ENCODE data around the gene PRPF38B. TPM values are rescaled to one million over a fixed set of nuclear protein-coding genes. Genes with fewer than 3 reads are reported as not detected.

The PRPF38B gene
- total RNA-seq, 2 donors from 2014 or later: 31.7 to 32.4 TPM

DNA sequence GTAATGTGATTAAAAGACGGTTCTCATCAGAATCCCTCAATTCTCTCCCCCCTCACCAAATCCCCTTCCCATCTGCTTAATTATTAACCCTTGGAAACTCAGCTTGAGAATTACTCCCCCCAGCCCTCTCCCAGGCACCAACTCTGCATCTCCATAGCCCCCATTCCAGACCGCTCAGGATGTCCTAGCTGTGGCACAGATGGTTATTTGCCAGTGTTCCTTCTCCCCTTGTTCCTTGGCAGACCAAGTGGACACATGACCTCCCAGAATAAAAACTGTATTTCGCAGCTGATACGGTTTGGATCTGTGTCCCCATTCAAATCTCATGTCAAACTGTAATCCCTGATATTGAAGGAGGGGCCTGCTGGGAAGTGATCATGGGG, 45.9 kb upstream of the PRPF38B start:
- Histone ChIP-seq H3K9ac (ENCODE audit: low read depth in 2 of 2, low read length in 2 of 2) (peak overlapping the region in 1 of 2 donors; percentile 74), H3K36me3 (no peaks in the 10 kb centered on the region), H3K27me3 (no peaks in the 10 kb centered on the region), H3K27ac (peak overlapping the region; percentile 90), H3K9me3 (no peaks in the 10 kb centered on the region), H3K4me1 (no peaks in the 10 kb centered on the region), H3K4me3 (no peak overlapping the region)
- DNase-seq: no peak
- intact Hi-C loops (cut with DNase I): no loop called here
- TF ChIP-seq, protein P1, sequence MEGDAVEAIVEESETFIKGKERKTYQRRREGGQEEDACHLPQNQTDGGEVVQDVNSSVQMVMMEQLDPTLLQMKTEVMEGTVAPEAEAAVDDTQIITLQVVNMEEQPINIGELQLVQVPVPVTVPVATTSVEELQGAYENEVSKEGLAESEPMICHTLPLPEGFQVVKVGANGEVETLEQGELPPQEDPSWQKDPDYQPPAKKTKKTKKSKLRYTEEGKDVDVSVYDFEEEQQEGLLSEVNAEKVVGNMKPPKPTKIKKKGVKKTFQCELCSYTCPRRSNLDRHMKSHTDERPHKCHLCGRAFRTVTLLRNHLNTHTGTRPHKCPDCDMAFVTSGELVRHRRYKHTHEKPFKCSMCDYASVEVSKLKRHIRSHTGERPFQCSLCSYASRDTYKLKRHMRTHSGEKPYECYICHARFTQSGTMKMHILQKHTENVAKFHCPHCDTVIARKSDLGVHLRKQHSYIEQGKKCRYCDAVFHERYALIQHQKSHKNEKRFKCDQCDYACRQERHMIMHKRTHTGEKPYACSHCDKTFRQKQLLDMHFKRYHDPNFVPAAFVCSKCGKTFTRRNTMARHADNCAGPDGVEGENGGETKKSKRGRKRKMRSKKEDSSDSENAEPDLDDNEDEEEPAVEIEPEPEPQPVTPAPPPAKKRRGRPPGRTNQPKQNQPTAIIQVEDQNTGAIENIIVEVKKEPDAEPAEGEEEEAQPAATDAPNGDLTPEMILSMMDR (IDR thresholded peaks at IDR 0.05): no peak

DNA sequence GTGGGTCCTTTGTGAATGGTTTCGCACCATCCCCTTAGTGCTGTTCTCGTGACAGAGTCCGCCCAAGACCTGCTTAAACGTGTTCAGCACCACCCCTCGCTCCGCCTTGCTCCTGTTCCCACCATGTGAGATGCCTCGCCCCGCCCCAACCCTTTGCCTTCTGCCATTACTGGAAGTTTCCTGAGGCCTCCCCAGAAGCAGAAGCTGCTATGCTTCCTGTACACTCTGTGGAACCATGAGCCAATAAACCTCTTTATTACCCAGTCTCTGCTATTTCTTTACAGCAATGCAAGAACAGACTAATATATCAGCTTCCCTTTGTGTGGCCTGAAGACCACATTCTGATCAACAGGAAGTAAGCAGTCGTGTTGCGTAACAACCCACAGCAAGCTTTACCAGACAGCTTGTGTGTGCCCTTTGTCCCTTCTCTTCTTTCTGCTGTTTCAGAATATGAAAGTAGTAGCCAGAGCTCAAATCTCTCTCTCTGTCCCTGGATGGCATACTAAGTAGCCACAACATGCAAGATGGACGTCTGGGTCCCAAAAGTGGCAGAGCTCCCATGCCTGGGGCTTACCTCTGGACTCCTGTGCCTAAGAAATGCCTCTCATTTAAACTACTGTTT, 45.4 kb upstream of the PRPF38B start:
- Histone ChIP-seq H3K27me3 (no peaks in the 10 kb centered on the region), H3K4me3 (no peak overlapping the region), H3K4me1 (no peaks in the 10 kb centered on the region), H3K9me3 (no peaks in the 10 kb centered on the region), H3K27ac (peak overlapping the region; percentile 90), H3K9ac (ENCODE audit: low read depth in 2 of 2, low read length in 2 of 2) (peak overlapping the region in 1 of 2 donors; percentile 74), H3K36me3 (no peaks in the 10 kb centered on the region)
- DNase-seq: peak; percentile 94
- TF ChIP-seq, protein P1 (IDR thresholded peaks at IDR 0.05): no peak
- intact Hi-C loops (cut with DNase I): no loop called here

DNA sequence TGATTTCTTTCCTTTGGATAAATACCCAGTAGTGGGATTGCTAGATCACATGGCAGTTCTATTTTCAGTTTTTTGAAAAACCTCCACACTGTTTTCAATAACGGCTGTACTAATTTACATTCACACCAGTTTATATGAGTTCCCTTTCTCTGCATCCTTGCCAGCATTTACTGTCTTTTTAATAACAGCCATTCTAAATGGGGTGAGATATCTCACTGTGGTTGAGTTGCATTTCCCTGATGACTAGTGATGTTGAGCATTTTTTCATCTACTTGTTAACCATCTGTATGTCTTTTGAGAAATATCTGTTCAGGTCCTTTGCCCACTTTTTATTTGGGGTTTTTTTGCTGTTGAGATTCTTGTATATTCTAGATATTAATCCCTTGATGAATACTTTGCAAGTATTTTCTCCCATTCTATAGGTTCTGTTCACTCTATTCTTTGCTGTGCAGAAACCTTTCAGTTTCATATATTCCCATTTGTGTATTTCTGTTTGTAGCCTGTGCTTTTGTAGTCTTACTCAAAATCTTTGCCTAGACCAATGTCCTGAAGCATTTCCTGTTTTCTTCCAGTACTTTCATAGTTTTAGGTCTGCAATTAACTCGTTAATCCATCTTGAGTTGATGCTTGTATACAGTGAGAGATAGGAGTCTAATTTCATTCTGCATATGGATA, 38.5 kb upstream of the PRPF38B start:
- DNase-seq: no peak
- intact Hi-C loops (cut with DNase I): no loop called here

GRCh38 chr1:108657356-108658080, 34.6 kb upstream of the PRPF38B start:
- no peak for DNase-seq
- H3K9me3 ChIP-seq: no peaks in the 10 kb centered on the region
- no peaks in the 10 kb centered on the region for H3K36me3 ChIP-seq
- no peak overlapping the region for H3K9ac ChIP-seq (ENCODE audit: low read depth in 2 of 2, low read length in 2 of 2)
- no peak overlapping the region for H3K27ac ChIP-seq
- no peak overlapping the region for H3K4me3 ChIP-seq
- H3K27me3 ChIP-seq: no peaks in the 10 kb centered on the region
- TF ChIP-seq, protein P1 (IDR thresholded peaks at IDR 0.05): no peak
- H3K4me1 ChIP-seq: no peaks in the 10 kb centered on the region
- intact Hi-C loops (cut with DNase I): no loop called here

More for the DNA sequence above, 38.5 kb upstream of the PRPF38B start:
- no peak overlapping the region for H3K27ac ChIP-seq
- H3K4me1 ChIP-seq: no peaks in the 10 kb centered on the region
- H3K4me3 ChIP-seq: no peak overlapping the region
- no peaks in the 10 kb centered on the region for H3K36me3 ChIP-seq
- no peak overlapping the region for H3K9ac ChIP-seq (ENCODE audit: low read depth in 2 of 2, low read length in 2 of 2)
- TF ChIP-seq, protein P1 (IDR thresholded peaks at IDR 0.05): no peak
- no peaks in the 10 kb centered on the region for H3K27me3 ChIP-seq
- H3K9me3 ChIP-seq: no peaks in the 10 kb centered on the region

DNA sequence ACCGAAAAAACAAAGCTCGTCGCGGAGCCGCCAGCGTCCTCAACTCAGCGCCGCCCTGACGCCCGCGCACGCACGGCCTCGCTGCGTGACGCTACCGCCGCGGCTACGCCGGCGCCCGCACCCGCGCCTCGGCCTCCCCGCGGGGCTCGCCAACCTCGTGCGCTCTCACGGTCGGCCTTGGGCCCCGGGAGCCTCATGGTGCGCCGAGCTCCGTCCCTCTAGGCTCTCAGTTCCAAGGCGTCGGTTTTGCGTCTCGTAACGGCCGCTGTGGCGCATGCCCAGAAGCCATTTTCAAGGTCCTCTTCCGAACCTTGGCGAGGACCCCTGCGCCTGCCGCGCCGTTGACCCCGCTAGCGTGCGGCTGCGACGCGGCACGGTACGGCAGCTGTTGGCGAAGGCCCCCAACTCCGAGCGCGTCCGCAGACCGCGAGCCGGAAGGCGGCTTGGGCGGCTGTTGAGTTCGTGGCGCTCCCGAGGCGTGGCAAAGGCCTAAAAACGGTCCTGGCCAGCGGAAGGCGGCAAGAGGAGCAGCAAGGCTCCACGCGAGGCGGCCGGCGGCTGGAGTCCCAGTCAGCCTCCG, 31.0 kb upstream of the PRPF38B start, which contains the start of gene HENMT1:
Gene HENMT1 (minus strand): TSS at position 64 of the 580 bp plus-strand sequence. CDS start 1,209 bp downstream, outside the sequence.
- no peaks in the 10 kb centered on the region for H3K4me1 ChIP-seq
- H3K9ac ChIP-seq (ENCODE audit: low read depth in 2 of 2, low read length in 2 of 2): peak within 1 kb of the TSS; percentile 74 to 95
- H3K27me3 ChIP-seq: no peaks in the 10 kb centered on the region
- intact Hi-C loops (cut with DNase I): no loop called here
- H3K36me3 ChIP-seq: no peaks in the 10 kb centered on the region
- DNase-seq: peak; percentile 63
- no peaks in the 10 kb centered on the region for H3K9me3 ChIP-seq
- peak within 1 kb of the TSS; percentile 69 for H3K4me3 ChIP-seq
- peak within 1 kb of the TSS; percentile 92 for H3K27ac ChIP-seq
- TF ChIP-seq, protein P1 (IDR thresholded peaks at IDR 0.05): no peak

Measured in colonic mucosa (tissue), 4 donors.